Stimulated activated naive CD8-positive, alpha-beta T cell treated with anti-CD3 and anti-CD28 coated beads, Interleukin-15, amount 100 ng/mL, for 72 hours (primary cell): ENCODE measurements around the gene ANKHD1.

Experiments
- ATAC-seq: fragments of 150-1000 bp; cut with Tn5 transposase; 2 replicates; pipeline ENCODE4 v1.10.0; 2021; ENCODE audit warnings: mild to moderate bottlenecking, moderate library complexity
- DNase-seq, 2 donors: peaks; one replicate each; pipeline ENCODE4 v3.0.0; 2021 to 2022
- H3K27ac Mint-ChIP-seq, 2 donors: one replicate each; pipeline ENCODE4 v1.8.0; 2022; ENCODE audit warnings: mild to moderate bottlenecking in 2 of 2, mixed read lengths in 2 of 2, moderate library complexity in 2 of 2
- H3K27me3 Mint-ChIP-seq: one replicate; pipeline ENCODE4 v1.8.0; 2022; ENCODE audit warnings: mixed read lengths
- H3K4me1 Mint-ChIP-seq: one replicate; pipeline ENCODE4 v1.8.0; 2022; ENCODE audit warnings: mild to moderate bottlenecking, mixed read lengths
- H3K4me3 Mint-ChIP-seq, 2 donors: one replicate each; pipeline ENCODE4 v1.8.0; 2022; ENCODE audit warnings: mild to moderate bottlenecking in 2 of 2, mixed read lengths in 2 of 2, moderate library complexity in 1 of 2
- H3K9me3 Mint-ChIP-seq, 2 donors: one replicate each; pipeline ENCODE4 v1.8.0; 2022; ENCODE audit warnings: mixed read lengths in 2 of 2

Gene ANKHD1

DNA sequence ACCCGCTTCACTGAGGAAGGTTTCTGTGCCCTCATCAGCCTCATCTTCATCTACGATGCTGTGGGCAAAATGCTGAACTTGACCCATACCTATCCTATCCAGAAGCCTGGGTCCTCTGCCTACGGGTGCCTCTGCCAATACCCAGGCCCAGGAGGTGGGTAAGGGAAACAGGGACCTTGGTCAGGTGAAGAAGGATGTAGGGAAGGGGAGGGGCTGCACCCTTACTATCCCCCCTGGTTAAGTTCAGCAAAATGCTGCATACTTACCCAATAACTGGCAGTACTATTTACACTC, 37.2 kb upstream of the ANKHD1 start:
- no peak for DNase-seq
- H3K27ac Mint-ChIP-seq = no peak overlapping the region
- H3K9me3 Mint-ChIP-seq = no peaks in the 10 kb centered on the region
- H3K4me1 Mint-ChIP-seq = peaks cover 16% of the 10 kb centered on the region
- no peaks in the 10 kb centered on the region for H3K27me3 Mint-ChIP-seq
- no peak overlapping the region for H3K4me3 Mint-ChIP-seq
- ATAC-seq = no peak

DNA sequence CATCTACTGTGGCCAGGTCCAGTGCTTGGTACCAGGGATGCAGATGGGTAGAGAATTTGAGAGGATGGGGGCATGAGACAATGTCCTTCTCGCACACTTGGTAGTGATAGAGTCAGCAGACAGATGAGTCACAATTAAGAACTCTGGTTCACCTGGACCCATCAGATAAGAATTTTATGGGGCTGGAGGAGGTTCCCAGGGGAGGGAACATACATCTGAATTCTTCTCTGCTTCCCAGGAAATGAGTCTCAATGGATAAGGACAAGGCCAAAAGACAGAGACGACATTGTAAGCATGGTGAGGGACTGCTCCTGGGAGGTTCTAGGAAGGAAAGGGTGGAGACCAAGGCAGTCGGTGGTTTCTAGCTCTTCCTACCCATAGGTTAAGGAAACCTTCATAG, 36.4 kb upstream of the ANKHD1 start:
- H3K4me1 Mint-ChIP-seq = peaks cover 16% of the 10 kb centered on the region
- no peaks in the 10 kb centered on the region for H3K9me3 Mint-ChIP-seq
- no peak for DNase-seq
- no peak for ATAC-seq
- no peaks in the 10 kb centered on the region for H3K27me3 Mint-ChIP-seq
- no peak overlapping the region for H3K4me3 Mint-ChIP-seq
- no peak overlapping the region for H3K27ac Mint-ChIP-seq

DNA sequence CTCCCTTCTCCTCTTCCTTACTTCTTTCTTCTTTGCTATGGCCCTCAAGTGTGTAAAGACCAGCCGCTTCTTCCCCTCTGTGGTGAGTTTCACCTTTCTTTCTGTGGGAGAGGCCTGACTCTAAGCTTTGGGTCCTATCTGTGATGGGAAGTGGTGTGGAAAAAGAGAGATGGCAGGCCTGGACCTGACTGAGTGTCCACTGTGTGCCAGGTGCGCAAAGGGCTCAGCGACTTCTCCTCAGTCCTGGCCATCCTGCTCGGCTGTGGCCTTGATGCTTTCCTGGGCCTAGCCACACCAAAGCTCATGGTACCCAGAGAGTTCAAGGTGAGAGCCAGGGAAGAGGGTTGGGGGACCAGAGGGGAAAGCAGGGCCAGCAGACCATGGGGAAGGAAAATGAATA, 35.7 kb upstream of the ANKHD1 start:
- no peak overlapping the region for H3K27ac Mint-ChIP-seq
- ATAC-seq = no peak
- H3K9me3 Mint-ChIP-seq = no peaks in the 10 kb centered on the region
- no peak overlapping the region for H3K4me3 Mint-ChIP-seq
- no peaks in the 10 kb centered on the region for H3K27me3 Mint-ChIP-seq
- peaks cover 16% of the 10 kb centered on the region for H3K4me1 Mint-ChIP-seq
- DNase-seq = no peak

DNA sequence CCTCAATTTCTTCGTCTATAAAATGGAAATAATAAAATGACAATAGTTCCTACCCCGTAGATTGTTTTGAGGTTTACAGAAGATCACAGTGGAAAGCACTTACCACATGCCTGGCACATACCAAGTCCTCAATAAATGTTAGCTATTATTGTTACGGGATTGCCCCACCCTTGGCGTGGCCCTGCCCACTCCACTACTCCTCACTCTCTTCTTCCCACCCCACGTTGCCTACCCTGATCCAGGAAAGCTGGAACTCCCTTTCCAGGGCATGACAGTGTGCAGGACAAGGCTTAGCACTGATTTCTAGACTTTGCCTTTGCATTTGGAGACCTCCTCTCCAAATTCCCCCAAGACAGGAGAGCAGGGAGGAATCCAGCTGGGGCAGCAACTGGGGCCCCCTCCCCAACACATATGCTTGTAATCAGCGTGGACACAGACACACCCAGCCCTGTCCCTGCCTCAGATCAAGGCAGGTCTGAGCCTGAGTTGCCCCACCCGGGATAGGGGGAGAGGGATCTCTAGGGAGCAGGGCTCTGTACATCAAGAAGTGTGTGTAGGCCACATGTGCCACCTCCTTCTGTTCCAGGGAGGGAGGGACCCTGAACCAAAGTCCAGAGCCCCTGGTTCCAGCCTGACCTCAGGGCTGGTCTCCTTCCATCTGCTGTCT, 34.9 kb upstream of the ANKHD1 start:
- no peak overlapping the region for H3K4me3 Mint-ChIP-seq
- H3K27ac Mint-ChIP-seq = peak overlapping the region in 1 of 2 donors; percentile 30
- ATAC-seq (no peak), DNase-seq (no peak)
- H3K27me3 Mint-ChIP-seq = no peaks in the 10 kb centered on the region
- peaks cover 16% of the 10 kb centered on the region for H3K4me1 Mint-ChIP-seq
- no peaks in the 10 kb centered on the region for H3K9me3 Mint-ChIP-seq

DNA sequence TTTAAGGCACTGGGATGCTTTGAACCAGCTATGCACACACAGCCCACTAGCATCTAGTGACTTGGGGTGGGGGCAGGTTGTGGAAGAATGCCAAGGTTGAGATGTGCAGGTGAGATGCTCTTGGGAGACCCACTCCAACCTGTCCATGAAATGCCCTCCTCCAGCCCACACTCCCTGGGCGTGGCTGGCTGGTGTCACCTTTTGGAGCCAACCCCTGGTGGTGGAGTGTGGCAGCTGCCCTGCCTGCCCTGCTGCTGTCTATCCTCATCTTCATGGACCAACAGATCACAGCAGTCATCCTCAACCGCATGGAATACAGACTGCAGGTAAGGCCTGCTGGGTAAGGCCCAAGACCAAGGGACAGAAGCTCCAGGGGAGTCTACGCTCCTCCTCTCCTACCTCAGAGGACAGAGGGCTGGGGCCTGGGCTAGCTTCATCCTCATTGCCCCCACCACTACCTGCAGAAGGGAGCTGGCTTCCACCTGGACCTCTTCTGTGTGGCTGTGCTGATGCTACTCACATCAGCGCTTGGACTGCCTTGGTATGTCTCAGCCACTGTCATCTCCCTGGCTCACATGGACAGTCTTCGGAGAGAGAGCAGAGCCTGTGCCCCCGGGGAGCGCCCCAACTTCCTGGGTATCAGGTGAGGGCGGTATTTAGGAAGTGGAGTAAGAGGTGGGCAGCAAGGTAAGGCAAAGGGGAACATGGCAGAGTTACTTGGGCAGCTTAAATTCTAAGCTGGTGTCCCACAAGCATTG, 34.2 kb upstream of the ANKHD1 start:
- H3K27me3 Mint-ChIP-seq = no peaks in the 10 kb centered on the region
- no peak overlapping the region for H3K4me3 Mint-ChIP-seq
- ATAC-seq (no peak), DNase-seq (no peak)
- H3K27ac Mint-ChIP-seq = no peak overlapping the region
- H3K4me1 Mint-ChIP-seq = peaks cover 16% of the 10 kb centered on the region
- H3K9me3 Mint-ChIP-seq = no peaks in the 10 kb centered on the region

DNA sequence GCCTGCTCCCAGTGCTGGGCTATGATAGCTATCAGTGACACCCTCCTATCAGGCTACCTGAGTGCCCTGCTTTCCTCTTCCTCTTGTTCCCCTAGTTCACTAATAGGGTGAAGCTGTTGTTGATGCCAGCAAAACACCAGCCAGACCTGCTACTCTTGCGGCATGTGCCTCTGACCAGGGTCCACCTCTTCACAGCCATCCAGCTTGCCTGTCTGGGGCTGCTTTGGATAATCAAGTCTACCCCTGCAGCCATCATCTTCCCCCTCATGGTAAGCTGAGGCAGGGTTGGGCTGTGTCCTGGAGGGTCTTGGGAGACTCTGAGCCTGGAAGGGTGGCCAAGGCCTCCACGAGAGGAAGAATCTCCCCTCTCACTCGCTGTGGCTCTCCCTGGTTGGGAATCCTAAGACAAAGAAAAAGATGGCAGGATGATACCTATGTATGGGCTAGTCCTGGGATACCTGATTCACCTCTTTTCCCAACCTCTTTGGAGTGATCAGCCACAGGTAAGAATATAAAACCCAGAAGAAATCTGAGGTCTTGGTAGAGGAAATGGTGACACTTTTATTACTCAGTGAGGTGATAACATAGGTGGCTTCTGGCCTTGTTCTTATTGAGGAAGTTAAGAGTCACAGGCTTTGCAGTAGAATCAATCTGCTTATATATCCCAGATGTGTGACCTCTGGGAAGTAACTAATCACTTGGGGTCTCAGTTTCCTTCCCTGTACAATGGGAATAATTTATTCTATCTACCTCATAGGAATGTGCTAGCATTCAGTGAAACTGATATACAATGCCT, 30.1 kb upstream of the ANKHD1 start:
- ATAC-seq = no peak
- peaks cover 14% of the 10 kb centered on the region for H3K4me1 Mint-ChIP-seq
- H3K9me3 Mint-ChIP-seq = no peaks in the 10 kb centered on the region
- no peaks in the 10 kb centered on the region for H3K27me3 Mint-ChIP-seq
- H3K4me3 Mint-ChIP-seq = no peak overlapping the region
- DNase-seq = no peak
- peak overlapping the region in 1 of 2 donors; percentile 8 for H3K27ac Mint-ChIP-seq

DNA sequence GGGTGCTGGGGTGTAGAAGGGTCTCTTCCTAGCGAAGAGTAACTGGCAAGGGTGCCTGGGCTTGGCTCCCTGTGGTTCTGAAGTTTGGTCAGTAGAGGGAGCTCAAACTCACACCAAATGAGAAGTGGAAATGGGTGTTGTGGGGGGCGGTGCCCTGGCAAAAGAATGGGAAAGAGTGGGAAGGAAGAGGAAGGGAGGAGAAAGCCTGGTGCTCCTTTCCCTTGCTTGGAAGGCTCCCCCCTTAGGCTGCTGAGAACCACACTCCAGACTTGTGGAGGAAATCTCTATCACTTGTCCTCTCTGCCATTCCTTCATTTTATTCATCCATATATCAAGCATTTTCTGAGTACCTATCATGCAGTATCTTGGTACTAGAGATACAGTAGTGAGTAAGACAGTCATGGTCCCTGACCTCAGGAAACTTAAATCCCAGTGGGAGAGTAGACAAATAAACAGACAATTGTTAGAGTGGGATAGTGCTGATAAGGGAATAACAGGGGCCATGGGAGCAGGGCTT, 28.6 kb upstream of the ANKHD1 start:
- Mint-ChIP-seq H3K4me1 (peaks cover 7% of the 10 kb centered on the region), H3K9me3 (no peaks in the 10 kb centered on the region), H3K4me3 (no peak overlapping the region), H3K27ac (peak overlapping the region in 1 of 2 donors; percentile 15), H3K27me3 (no peaks in the 10 kb centered on the region)
- ATAC-seq (no peak), DNase-seq (peak; percentile 27 to 29)

DNA sequence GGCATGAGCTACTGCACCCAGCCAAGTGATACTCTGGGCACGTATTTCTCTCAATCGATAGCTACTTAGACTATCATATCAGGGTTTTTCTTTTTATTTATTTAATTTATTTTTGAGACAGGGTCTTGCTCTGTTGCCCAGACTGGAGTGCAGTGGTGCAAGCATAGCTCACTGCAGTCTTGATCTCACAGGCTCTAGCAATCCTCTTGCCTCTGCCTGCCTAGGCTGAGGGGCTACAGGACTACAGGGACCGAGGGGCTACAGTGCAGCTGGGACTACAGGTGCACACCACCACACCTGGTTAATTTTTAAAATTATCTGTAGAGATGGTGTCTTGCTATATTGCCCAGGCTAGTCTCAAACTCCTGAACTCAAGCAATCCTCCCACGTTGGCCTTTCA, 20.3 kb upstream of the ANKHD1 start:
- ATAC-seq = no peak
- no peaks in the 10 kb centered on the region for H3K27me3 Mint-ChIP-seq
- no peak overlapping the region for H3K27ac Mint-ChIP-seq
- no peak for DNase-seq
- no peak overlapping the region for H3K4me3 Mint-ChIP-seq
- peaks cover 12% of the 10 kb centered on the region for H3K4me1 Mint-ChIP-seq
- no peaks in the 10 kb centered on the region for H3K9me3 Mint-ChIP-seq

DNA sequence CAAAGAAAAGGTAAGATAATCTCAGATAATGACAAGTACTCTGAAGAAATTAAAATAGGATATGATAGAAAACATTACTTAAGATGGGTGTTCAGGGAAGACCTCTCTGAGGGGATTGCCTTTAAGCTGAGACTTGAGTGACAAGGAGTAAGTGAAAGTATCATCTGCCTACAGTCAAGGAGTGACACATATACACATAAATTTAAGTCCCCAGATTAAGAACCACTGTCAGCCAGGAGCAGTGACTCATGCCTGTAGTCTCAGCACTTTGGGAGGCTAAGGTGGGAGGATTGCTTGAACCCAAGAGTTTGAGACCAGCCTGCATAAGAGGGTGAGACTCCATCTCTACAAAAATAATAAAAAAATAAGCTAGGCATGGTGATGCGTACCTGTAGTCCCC, 19.7 kb upstream of the ANKHD1 start:
- peaks cover 12% of the 10 kb centered on the region for H3K4me1 Mint-ChIP-seq
- H3K27me3 Mint-ChIP-seq = no peaks in the 10 kb centered on the region
- peak; percentile 95 for ATAC-seq
- H3K9me3 Mint-ChIP-seq = no peaks in the 10 kb centered on the region
- H3K27ac Mint-ChIP-seq = no peak overlapping the region
- H3K4me3 Mint-ChIP-seq = no peak overlapping the region
- no peak for DNase-seq

DNA sequence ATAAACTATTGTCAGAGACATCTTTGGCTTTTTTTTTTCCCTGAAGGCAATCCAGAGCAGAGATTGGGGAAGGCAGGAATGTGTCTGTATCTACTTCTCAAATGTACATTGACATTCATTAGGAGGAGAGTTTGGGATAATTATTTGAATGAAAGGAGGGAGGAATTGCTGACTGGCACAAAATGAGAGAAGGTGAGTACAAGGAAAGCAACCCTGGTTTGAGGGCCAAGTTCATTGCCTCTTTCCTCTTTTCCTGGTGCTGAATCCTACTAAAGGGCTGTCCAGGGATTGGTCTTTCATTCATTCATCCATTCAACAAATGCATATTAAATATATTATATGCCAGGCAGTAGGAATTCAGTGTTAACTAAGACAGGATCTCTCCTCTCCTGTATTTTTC, 18.8 kb upstream of the ANKHD1 start:
- ATAC-seq = no peak
- H3K27me3 Mint-ChIP-seq = no peaks in the 10 kb centered on the region
- H3K4me3 Mint-ChIP-seq = no peak overlapping the region
- no peak for DNase-seq
- H3K27ac Mint-ChIP-seq = no peak overlapping the region
- no peaks in the 10 kb centered on the region for H3K9me3 Mint-ChIP-seq
- H3K4me1 Mint-ChIP-seq = peaks cover 12% of the 10 kb centered on the region

DNA sequence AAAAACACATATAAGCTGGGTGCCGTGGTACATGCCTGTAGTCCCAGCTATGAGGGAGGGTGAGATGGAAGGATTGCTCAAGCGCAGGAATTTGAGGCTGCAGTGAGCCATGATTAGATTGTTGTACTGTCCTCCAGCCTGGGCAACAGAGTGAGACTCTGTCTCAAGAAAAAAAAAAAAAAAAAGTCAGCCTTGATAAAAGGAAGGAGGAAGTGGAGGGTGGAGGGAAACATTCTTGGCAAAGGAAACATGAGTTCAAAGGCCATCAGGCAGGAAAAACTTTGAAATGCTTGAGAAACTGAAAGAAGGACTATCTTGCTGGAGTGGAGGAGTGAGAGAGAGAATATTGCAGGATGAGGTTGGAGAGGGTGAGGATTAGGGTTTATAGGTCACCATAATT, 18.3 kb upstream of the ANKHD1 start:
- Mint-ChIP-seq H3K4me3 (no peak overlapping the region), H3K27me3 (no peaks in the 10 kb centered on the region), H3K27ac (no peak overlapping the region), H3K4me1 (peaks cover 12% of the 10 kb centered on the region), H3K9me3 (no peaks in the 10 kb centered on the region)
- DNase-seq = no peak
- ATAC-seq = no peak

DNA sequence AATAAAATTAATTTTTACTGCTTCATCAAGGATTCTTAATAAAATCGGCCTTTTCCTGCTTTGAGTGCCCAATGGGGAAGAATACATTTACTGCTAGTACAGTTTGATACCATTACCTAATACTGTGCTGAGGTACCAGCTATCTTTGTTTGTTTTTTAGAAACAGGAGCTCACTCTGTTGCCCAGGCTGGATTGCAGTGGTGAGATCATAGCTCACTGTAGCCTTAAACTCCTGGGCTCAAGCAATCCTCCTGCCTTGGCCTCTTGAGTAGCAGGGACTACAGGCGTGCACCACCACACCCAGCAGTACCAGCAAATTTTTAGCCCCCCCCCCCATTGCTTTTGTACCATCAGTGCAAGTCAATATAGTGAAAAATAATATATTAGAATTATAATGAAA, 13.6 kb upstream of the ANKHD1 start:
- no peaks in the 10 kb centered on the region for H3K4me1 Mint-ChIP-seq
- no peak for ATAC-seq
- H3K27me3 Mint-ChIP-seq = no peaks in the 10 kb centered on the region
- no peak overlapping the region for H3K4me3 Mint-ChIP-seq
- H3K9me3 Mint-ChIP-seq = no peaks in the 10 kb centered on the region
- no peak overlapping the region for H3K27ac Mint-ChIP-seq
- DNase-seq = no peak

DNA sequence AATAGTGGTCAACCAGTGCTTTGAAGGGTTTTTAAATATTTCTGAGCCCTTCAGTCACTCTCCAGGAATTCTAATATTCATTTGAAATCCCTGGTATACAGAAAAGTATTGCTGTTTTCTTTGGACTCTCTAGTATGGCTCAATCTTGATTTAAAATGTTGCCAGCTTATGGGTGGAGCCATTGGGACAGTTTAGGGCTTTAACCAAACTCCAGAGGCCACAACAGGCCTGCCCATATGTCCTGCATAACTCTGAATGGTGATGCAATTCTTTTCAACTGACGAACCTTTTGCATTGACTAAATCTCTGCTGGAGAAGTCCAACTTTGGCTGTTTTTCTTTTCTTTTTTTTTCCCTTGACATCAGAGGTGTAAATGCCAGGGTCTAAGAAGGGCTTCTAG, 10.3 kb upstream of the ANKHD1 start:
- no peak overlapping the region for H3K27ac Mint-ChIP-seq
- H3K27me3 Mint-ChIP-seq = no peaks in the 10 kb centered on the region
- H3K4me1 Mint-ChIP-seq = no peaks in the 10 kb centered on the region
- ATAC-seq (no peak), DNase-seq (no peak)
- no peaks in the 10 kb centered on the region for H3K9me3 Mint-ChIP-seq
- H3K4me3 Mint-ChIP-seq = no peak overlapping the region

DNA sequence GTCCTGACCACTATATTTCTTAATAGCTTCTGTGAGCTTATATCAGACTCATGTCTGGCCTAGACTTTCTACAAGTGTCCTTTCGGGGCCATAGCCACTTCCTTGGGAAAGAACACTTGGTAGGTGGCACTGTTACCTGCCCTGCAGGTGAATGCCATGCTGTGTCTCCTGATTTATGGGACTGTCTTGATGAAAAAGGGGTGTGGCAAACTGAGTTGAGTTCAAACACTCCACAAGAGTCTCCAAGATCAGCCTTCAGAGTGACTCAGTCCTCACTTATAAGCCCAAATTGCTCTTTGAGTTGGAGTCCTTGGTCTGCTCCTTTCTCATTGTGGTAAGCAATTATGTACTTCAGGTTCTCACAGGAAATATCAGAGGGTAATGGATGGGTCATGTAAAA, 9.9 kb upstream of the ANKHD1 start:
- no peaks in the 10 kb centered on the region for H3K9me3 Mint-ChIP-seq
- no peak overlapping the region for H3K4me3 Mint-ChIP-seq
- no peaks in the 10 kb centered on the region for H3K27me3 Mint-ChIP-seq
- no peaks in the 10 kb centered on the region for H3K4me1 Mint-ChIP-seq
- no peak overlapping the region for H3K27ac Mint-ChIP-seq
- DNase-seq = no peak
- no peak for ATAC-seq

DNA sequence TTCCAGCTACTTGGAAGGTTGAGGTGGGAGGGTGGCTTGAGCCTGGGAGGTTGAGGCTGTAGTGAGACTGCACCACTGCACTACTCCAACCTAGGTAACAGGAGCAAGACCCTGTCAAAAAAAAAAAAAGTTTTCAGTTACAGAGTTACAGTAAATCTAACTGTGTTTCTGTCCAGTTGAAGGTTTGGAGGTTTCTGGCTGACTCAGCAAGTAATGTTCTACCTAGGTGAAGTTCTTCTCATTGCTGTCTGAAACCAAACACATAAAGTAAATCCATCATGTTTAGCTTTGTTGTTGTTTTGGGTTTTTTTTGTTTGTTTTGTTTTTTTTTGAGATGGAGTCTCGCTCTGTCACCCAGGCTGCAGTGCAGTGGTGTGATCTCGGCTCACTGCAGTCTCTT, 7.9 kb upstream of the ANKHD1 start:
- Mint-ChIP-seq H3K4me3 (no peak overlapping the region), H3K27me3 (no peaks in the 10 kb centered on the region), H3K27ac (no peak overlapping the region), H3K9me3 (no peaks in the 10 kb centered on the region), H3K4me1 (no peaks in the 10 kb centered on the region)
- ATAC-seq (no peak), DNase-seq (no peak)

DNA sequence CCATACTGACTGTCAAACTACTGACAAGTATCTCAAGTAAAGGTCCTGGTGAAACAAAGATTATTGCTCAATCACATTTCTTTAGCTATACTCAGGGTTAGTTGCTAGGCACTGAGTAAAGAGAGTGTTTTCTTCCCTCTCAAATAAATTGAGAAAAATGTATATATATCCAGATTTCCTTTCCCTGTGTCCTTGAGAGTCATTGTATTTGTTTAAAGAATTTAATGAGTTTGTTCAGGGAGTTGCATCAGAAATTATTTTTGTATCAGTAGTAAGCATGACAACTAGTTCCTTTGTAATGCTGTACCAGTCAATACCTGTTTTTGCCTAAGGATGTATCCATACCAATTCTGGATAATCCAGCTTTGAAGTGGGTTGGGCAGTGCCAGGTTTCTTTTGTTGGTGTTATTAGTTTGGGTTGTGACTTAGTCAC, 3.2 kb upstream of the ANKHD1 start:
- H3K9me3 Mint-ChIP-seq = no peaks in the 10 kb centered on the region
- DNase-seq (no peak), ATAC-seq (no peak)
- H3K27ac Mint-ChIP-seq = no peak overlapping the region
- H3K4me1 Mint-ChIP-seq = peaks cover 13% of the 10 kb centered on the region
- H3K27me3 Mint-ChIP-seq = no peaks in the 10 kb centered on the region
- H3K4me3 Mint-ChIP-seq = no peak overlapping the region
